Stimulated activated CD4-positive, alpha-beta T cell treated with anti-CD3 and anti-CD28 coated beads, Interleukin-12 subunit alpha, Interleukin-12 subunit beta, amount 100 ng/mL, for 24 hours (primary cell): ENCODE measurements around the gene C9orf50.

Source experiments
- DNase-seq, 2 experiments: peaks; one replicate each; pipeline ENCODE4 v3.0.0-alpha.2; 2020; ENCODE audit warnings: low read depth in 2 of 2

The C9orf50 gene

DNA sequence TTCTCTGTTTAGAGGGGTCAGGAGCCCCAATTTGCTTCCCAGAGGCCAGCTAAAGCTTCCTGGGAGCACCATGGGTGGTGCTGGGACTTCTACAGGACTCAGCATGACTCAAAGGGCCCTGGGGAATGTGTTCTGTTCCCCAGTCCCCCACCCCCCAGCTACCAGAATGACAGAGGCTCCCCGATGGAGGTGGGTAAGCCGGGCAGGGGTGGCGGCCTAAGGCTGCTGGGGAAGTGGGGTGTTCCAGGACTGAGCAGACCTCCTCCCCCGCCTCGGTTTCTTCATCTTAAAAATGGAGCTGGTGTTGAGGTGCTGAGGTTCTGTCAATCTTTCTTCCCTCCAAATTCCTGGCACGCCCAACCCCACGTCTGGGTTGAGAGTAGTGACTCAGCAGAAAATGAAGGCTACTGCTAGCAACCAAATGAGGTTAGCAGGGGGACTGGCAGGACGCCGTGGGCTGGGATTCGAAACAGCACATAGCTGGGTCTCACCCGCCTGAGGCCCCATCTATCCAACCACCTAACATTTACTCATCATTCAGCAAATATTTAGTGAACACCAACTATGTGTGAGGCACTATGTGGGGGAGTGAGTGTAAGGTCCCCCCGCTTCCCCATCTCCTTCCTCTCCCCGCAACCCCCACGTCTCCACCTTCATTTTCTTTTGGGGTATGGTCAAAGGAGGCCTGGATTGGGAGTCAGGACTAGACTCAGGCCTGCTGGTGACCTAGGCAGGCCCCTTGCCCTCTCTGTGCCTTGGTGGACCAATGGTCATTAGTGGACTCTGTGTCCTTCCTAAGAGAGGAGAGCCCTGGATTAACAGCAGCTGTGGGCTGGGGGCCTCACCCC, 50.2 kb downstream of the C9orf50 start:
- DNase-seq = no peak

DNA sequence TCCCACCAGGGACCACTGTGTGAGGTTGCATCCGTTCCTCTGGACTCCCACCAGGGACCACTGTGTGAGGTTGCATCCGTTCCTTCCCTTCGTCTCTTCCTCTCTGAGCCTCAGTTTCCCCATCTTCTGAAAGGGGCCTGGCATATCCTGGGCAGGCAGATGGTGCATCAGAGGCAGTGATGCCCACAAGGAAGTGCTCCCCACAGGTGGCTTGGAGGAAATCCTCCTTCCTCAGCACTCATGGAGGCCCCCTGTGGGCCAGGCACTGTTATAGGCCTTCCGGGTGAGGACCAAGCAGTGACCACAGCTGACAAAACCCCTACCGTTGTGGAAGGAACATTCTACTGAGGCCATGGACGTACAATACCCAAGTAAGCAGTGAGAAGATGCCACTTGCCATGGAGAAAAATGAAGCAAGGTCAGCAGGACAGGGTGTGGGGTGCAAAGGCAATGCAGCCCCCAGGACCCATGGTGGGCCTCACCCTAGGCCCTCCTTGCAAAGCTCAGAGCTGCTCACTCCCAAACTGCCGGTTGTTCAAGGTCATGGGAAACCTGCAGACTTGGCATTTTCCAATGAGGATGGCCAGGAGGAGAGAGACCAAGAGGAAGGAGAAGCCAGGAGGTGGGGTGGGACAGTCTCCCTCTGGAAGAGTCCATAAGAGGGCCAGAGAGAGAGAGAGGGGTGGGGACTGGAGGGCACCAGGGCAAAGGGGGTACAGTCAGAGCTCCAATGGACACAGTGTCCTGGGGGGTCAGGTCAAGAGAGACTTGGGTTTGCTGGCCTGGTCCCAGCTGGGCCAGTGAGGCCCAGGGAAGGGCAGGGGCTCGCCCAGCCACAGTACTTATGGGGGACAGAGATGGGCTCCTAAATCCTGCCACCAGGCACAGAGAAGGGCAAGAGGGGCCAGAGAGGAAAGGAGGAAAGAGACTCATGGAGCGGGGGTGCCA, 51.1 kb downstream of the C9orf50 start:
- DNase-seq = no peak

DNA sequence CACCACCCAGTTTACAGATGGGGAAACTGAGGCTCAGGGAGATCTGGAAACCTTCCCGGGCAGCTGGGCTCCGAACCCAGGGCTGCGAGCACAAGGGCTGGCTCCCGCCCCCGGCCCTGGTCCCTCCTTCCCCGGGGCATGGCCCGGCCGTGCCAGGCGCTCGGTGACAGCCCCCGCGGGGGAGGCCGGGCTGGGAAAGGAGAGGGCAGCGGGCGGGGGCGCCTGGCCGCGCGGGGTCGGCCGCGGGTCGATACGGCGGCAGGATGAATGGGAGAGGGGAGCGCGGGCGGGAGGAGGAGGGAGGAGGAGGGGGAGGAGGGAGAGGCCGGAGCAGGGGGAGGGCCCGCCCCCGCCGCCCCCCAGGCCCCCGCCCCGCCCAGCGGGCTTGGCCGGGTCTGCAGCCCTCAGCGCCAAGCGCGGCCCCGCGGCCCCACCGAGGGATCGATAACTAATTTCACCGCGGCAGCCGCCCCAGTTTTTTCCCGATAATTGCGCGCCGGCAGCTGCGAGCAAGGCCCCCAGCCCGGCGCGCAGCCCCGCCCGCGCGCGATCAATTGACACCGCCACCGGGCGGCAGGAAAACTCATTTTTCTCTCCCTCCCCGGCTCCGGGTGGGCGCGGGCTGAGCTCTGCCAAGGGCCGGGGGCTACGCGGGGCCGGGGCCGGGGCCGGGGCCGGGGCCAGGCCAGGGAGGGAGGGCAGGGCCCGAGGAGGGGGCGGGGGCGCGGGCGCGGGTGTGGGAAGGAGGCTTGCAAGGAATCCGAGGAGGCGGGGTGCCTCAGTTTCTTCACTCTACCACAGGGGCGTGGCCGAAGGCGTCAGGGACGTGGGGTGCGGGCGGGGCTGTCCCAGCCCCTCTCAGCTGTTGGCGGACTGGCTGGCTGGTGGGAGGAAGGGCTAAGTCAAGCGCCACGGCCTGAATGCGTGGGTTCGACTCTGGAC, 52.1 kb downstream of the C9orf50 start:
- DNase-seq = no peak

DNA sequence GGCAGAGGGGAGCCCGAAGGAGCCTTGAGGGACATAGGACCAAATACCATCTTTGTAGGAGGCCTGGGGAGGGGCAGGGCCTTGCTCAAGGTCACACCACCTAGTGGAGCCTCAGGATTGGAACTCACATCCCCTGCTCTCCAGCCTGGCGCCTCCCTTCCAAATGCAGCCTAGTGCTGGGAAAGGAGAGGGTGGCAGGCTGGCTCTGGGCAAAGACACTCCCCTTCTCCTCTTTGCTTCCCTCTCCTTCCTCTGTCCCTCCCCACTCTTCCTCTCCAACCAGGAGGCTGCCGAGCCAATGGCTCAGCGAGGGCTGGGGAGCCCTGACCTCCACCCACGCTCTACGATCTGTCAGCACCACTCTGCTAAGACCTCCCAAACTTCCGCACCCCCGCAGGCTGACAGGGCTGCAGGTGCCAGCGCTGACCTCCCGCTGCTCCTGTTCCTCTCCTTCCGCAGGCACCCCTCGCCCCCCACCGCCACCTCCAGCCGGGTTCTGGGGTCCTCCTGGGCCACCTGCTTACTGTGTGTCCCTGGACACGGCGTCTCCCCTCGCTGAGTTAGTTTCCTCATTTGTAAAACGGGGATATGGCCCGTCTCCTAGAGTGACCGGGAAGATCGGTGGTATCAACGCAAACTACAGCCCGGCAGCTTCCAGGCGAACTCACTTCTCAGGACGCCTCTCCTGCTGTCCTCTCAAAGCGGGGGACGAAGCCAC, 52.9 kb downstream of the C9orf50 start:
- DNase-seq = no peak

DNA sequence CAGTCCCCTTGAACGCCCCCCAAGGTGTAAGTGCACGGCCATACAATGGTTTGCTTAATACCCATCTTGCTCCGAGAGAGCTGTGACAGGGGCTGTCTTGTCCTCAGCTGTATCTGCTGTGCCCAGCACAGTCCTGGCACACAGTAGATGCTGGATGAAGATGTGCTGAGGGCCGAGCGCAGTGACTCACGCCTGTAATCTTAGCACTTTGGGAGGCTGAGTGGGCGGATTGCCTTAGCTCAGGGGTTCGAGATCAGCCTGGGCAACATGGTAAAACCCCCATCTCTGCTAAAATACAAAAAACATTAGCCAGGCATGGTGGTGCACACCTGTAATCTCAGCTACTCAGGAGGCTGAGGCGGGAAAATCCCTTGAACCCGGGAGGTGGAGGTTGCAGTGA, 53.6 kb downstream of the C9orf50 start:
- DNase-seq = no peak

DNA sequence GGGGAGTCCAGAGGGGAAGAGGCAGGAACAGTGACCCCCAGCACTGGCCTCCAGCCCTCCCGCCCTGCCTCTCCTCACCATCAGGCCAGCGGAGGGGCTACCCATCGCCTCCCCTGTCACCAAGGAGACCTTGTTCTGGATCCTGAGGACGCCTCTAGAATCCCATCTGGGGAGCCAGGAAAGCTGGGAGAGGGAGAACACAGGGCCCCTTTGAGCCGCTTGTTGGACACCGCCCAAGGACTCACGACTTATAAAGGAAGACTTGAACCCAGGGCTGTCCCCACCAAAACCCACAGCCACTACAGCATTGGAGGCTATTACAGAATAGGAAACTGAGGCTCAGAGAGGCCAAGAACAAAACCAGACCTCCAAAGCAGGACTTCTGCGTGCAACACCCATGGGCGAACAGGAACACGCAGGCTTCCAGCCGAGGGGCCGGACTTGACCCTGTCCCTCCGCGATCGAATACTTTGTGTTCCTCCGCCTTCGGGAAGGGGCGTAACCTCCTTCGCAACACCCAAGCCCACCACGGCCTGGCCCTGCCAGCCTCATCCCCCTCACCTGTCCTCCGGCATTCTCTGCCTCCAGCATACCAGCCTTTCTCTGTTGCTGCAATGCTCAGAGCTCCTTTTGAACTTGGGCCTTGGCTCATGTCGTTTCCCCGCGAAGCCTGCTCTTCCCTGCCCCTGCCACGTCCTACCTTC, 54.2 kb downstream of the C9orf50 start:
- DNase-seq = no peak

DNA sequence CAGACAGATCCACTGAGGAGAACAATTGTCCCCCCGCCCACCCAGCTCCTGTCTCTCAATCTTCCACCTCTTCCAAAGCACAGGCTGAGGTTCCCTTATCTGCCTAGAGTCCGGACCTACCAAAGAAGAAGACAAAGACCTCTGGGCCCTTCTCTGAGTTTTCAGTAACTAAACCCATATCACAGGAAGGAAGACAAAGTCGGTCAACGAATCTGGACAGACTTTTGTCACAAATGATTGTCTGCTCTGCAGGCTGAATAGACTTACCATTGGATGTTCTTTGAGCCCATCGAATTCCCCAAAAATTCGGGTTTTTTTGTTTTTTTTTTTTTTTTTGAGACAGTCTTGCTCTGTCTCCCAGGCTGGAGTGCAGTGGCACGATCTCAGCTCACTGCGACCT, 58.0 kb downstream of the C9orf50 start:
- DNase-seq = no peak

DNA sequence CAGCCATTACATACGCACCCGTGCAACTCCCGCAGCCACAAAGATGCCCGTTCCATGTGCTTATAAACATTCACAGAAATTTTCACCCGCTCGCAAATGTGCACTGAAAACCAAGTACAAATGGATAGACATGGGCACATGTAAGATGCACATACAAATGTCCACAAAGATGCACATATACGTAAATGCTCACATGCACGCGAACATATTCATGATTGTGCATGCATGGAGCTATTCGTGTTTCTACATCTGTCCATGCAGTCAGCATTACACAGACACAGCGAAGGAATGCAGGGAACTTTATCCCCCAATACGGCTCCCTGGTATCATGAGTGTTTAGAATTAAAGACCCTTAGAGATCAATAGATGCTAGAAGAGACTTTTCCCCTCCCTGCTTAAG, 58.4 kb downstream of the C9orf50 start:
- DNase-seq = no peak
